HCT116 (cell line): Measurements from ENCODE around the gene DNASE1L3. TPM values are rescaled to one million over a fixed set of nuclear protein-coding genes. Genes with fewer than 3 reads are reported as not detected.
"Not testable (repeated sequence)": the region's sequence is repeated elsewhere in the genome, so short reads cannot be mapped to it uniquely, and the experiment has no call there.

Source experiments
- ATAC-seq: fragments of 200-7000 bp; cut with Tn5 transposase; 2 replicates; pipeline ENCODE4 v1.9.1; 2020; ENCODE audit warnings: mild to moderate bottlenecking, moderate library complexity
- BruUV-seq: library from RNA; stranded (reverse); fragments of 400-500 nt; replicated peaks from 2 replicates; lab custom pipeline; 2021; lab: Mats Ljungman, UMichigan
- CTCF ChIA-PET: fragments of 300-600 bp; sonication (Branson Sonifier 250); formaldehyde crosslinking; loops from one replicate; lab custom pipeline; 2021; ENCODE audit warnings: antibody characterized with exemption; lab: Charles Lee
- POLR2A ChIA-PET: fragments of 300-600, 350-600 bp; sonication (Branson Sonifier 250); formaldehyde crosslinking; loops from one replicate; lab custom pipeline; 2021; ENCODE audit warnings: antibody characterized with exemption; lab: Charles Lee
- RAD21 ChIA-PET, 2 experiments: fragments of 300-600 bp; sonication (Branson Sonifier 250); formaldehyde crosslinking; loops; one replicate each; lab custom pipeline; 2023; ENCODE audit warnings: low total read pairs in 2 of 2; ENCODE audit not compliant: uncharacterized antibody in 2 of 2, unreplicated experiment in 2 of 2, low non-redundant PET in 1 of 2; lab: Charles Lee
- DNase-seq: peaks from one replicate; pipeline ENCODE4 v3.0.0-alpha.2; 2010; ENCODE audit warnings: low read depth, low spot score
- H2AFZ ChIP-seq: fragments of 200-600 bp; shearing (Covaris generic), sonication (generic); 2 replicates; pipeline ENCODE4 v1.6.1; 2017; ENCODE audit warnings: low read depth, mixed run types, mixed read lengths, antibody characterized with exemption, low read length; ENCODE audit not compliant: poor library complexity, severe bottlenecking
- H3K27ac ChIP-seq: 2 replicates; pipeline ENCODE4 v1.5.1; 2012; ENCODE audit warnings: low read depth, low read length
- H3K27me3 ChIP-seq: fragments of 200-600 bp; sonication (generic); 2 replicates; pipeline ENCODE4 v1.6.1; 2016; ENCODE audit warnings: mixed run types, low read length, mixed read lengths; ENCODE audit not compliant: insufficient read depth
- H3K36me3 ChIP-seq, 2 experiments: fragments of 200-500 bp in 1 of 2; fragments of 200-600 bp in 1 of 2; sonication (Bioruptor generic) in 1 of 2; sonication (generic) in 1 of 2; 2 replicates each; pipeline versions ENCODE4 v1.5.1 to v1.6.1; 2014 to 2016; ENCODE audit warnings: low read length in 2 of 2, inconsistent platforms in 1 of 2, mixed read lengths in 1 of 2, mixed run types in 1 of 2; ENCODE audit not compliant: insufficient read depth in 2 of 2, control insufficient read depth in 1 of 2
- H3K4me1 ChIP-seq, 2 experiments: fragments of 200-600 bp in 1 of 2; sonication (generic) in 1 of 2; 2 replicates each; pipeline versions ENCODE4 v1.5.1 to v1.6.1; 2012 to 2017; ENCODE audit warnings: low read length in 2 of 2, inconsistent platforms in 1 of 2, mild to moderate bottlenecking in 1 of 2, mixed read lengths in 1 of 2, mixed run types in 1 of 2, moderate library complexity in 1 of 2; ENCODE audit not compliant: insufficient read depth in 2 of 2, control insufficient read depth in 1 of 2
- H3K4me2 ChIP-seq: fragments of 200-600 bp; sonication (generic); 2 replicates; pipeline ENCODE4 v1.6.1; 2017; ENCODE audit warnings: mixed run types, low read length, mixed read lengths
- H3K4me3 ChIP-seq, 2 experiments: fragments of 200-600 bp in 1 of 2; sonication (generic) in 1 of 2; replicated peaks in 1 of 2; 2 replicates each; pipeline ENCODE4 v1.5.1; 2011 to 2016; ENCODE audit warnings: low read length in 2 of 2, control low read depth in 1 of 2, low read depth in 1 of 2, mild to moderate bottlenecking in 1 of 2, mixed read lengths in 1 of 2, mixed run types in 1 of 2
- H3K79me2 ChIP-seq: fragments of 200-600 bp; sonication (generic); 2 replicates; pipeline ENCODE4 v1.6.1; 2017; ENCODE audit warnings: mild to moderate bottlenecking, mixed run types, low read length, moderate library complexity, mixed read lengths; ENCODE audit not compliant: insufficient read depth
- H3K9ac ChIP-seq: fragments of 200-600 bp; sonication (generic); 2 replicates; pipeline ENCODE4 v1.6.1; 2016; ENCODE audit warnings: low read length, mixed read lengths
- H3K9me2 ChIP-seq: fragments of 200-600 bp; sonication (generic), shearing (Covaris generic); 2 replicates; pipeline ENCODE4 v1.6.1; 2017; ENCODE audit warnings: mixed run types, mild to moderate bottlenecking, moderate library complexity; ENCODE audit not compliant: insufficient read depth
- H3K9me3 ChIP-seq, 2 experiments: fragments of 200-500 bp in 1 of 2; fragments of 200-600 bp in 1 of 2; sonication (Bioruptor generic) in 1 of 2; sonication (generic) in 1 of 2; 2 replicates each; pipeline ENCODE4 v1.6.1; 2014 to 2017; ENCODE audit warnings: low read length in 2 of 2, mixed read lengths in 2 of 2, inconsistent platforms in 1 of 2, low read depth in 1 of 2, mild to moderate bottlenecking in 1 of 2, mixed run types in 1 of 2, moderate library complexity in 1 of 2; ENCODE audit not compliant: control insufficient read depth in 1 of 2, insufficient read depth in 1 of 2
- H4K20me1 ChIP-seq: fragments of 200-600 bp; sonication (generic), shearing (Covaris generic); 2 replicates; pipeline ENCODE4 v1.6.1; 2017; ENCODE audit warnings: mixed run types, mild to moderate bottlenecking, moderate library complexity; ENCODE audit not compliant: insufficient read depth
- ELF1 ChIP-seq: IDR thresholded peaks from 2 replicates; pipeline ENCODE4 v1.6.1; 2012; ENCODE audit warnings: low read depth, borderline replicate concordance
- EZH2 ChIP-seq: fragments of 200-600 bp; sonication (generic); IDR thresholded peaks from 2 replicates; pipeline ENCODE4 v1.6.1; 2017; ENCODE audit warnings: antibody characterized with exemption, mixed run types
- JUND ChIP-seq: IDR thresholded peaks from 2 replicates; pipeline ENCODE4 v1.6.1; 2012
- SRF ChIP-seq: IDR thresholded peaks from 2 replicates; pipeline ENCODE4 v1.6.1; 2012; ENCODE audit warnings: low read depth
- ZNF274 ChIP-seq: fragments of 200-500 bp; sonication (Bioruptor generic); IDR thresholded peaks from 2 replicates; pipeline ENCODE4 v1.6.1; 2014; ENCODE audit warnings: mild to moderate bottlenecking, low read depth, low read length, inconsistent platforms
- intact Hi-C: fragments of 100-400 bp; cut with micrococcal nuclease; formaldehyde crosslinking; loops from 2 replicates; pipeline ENCODE4 v1.10.0; 2022
- total RNA-seq: library from RNA; stranded (reverse); gene quantifications from one replicate; pipeline ENCODE4 v1.2.1, GENCODE V29; 2021; ENCODE audit not compliant: unreplicated experiment
- TF ChIP-seq, protein P1 (sequence below): IDR thresholded peaks from 2 replicates; pipeline ENCODE4 v1.6.1; 2012
- TF ChIP-seq, protein P2 (sequence below): IDR thresholded peaks from 2 replicates; pipeline ENCODE4 v1.6.1; 2011; ENCODE audit warnings: mild to moderate bottlenecking, low read length, moderate library complexity; ENCODE audit not compliant: insufficient replicate concordance; ENCODE audit errors: extremely low read depth

DNASE1L3 gene
- total RNA-seq, 1 experiment from 2014 or later = not detected

DNA sequence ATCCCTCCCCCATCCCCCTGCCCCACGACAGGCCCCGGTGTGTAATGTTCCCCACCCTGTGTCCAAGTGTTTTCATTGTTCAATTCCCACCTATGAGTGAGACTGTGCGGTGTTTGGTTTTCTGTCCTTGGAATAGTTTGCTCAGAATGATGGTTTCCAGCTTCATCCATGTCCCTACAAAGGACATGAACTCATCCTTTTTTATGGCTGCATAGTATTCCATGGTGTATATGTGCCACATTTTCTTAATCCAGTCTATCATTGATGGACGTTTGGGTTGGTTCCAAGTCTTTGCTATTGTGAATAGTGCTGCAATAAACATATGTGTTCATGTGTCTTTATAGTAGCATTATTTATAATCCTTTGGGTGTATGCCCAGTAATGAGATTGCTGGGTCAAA, 32.1 kb upstream of the DNASE1L3 start:
- H3K27me3 ChIP-seq, ATAC-seq, H4K20me1 ChIP-seq, H3K9me2 ChIP-seq, RAD21 ChIA-PET, POLR2A ChIA-PET, H3K9me3 ChIP-seq, BruUV-seq, DNase-seq, H3K4me2 ChIP-seq, CTCF ChIA-PET, H3K4me3 ChIP-seq, H3K36me3 ChIP-seq, H3K9ac ChIP-seq, H3K27ac ChIP-seq, H2AFZ ChIP-seq, intact Hi-C loops: not testable (repeated sequence)
- peaks cover 4 to 13% of the 10 kb centered on the region in 2 experiments; a peak in 3 of 4 replicates for H3K4me1 ChIP-seq
- H3K79me2 ChIP-seq = peaks cover 12% of the 10 kb centered on the region; the same call in 1 of the 2 replicates

DNA sequence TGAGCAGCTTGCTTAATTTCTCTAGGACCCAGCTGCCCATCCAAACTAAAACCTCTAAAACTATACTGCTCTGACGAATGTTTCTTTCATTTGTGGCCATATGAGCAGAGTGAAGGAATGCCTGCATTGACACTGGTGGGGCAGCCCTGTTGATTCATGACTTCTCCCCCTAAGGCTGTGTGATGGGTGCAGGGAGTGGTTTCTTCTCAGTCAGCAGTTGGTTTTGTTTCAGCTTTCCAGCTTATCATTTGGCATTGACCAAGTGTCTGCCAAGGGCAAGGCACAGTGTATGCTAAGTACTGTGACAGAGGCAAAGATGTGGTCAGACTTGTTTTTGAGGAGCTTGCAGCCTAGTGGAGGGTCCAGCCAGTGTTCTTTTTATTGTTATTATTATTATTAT, 31.6 kb upstream of the DNASE1L3 start:
- TF ChIP-seq JUND = no peak
- no peak for TF ChIP-seq EZH2
- no peak for TF ChIP-seq ELF1
- no peak for TF ChIP-seq ZNF274
- TF ChIP-seq, protein P1, sequence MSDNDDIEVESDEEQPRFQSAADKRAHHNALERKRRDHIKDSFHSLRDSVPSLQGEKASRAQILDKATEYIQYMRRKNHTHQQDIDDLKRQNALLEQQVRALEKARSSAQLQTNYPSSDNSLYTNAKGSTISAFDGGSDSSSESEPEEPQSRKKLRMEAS = no peak
- TF ChIP-seq, protein P2, sequence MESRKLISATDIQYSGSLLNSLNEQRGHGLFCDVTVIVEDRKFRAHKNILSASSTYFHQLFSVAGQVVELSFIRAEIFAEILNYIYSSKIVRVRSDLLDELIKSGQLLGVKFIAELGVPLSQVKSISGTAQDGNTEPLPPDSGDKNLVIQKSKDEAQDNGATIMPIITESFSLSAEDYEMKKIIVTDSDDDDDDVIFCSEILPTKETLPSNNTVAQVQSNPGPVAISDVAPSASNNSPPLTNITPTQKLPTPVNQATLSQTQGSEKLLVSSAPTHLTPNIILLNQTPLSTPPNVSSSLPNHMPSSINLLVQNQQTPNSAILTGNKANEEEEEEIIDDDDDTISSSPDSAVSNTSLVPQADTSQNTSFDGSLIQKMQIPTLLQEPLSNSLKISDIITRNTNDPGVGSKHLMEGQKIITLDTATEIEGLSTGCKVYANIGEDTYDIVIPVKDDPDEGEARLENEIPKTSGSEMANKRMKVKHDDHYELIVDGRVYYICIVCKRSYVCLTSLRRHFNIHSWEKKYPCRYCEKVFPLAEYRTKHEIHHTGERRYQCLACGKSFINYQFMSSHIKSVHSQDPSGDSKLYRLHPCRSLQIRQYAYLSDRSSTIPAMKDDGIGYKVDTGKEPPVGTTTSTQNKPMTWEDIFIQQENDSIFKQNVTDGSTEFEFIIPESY = no peak
- TF ChIP-seq SRF = no peak
- intact Hi-C loops = no loop called here
- peaks cover 12% of the 10 kb centered on the region; the same call in 1 of the 2 replicates for H3K79me2 ChIP-seq
- no peak for ATAC-seq
- peaks cover 4 to 13% of the 10 kb centered on the region in 2 experiments; a peak in 3 of 4 replicates for H3K4me1 ChIP-seq
- CTCF ChIA-PET = no interaction called here
- H4K20me1 ChIP-seq = no peaks in the 10 kb centered on the region
- no peaks in the 10 kb centered on the region for H3K27me3 ChIP-seq
- H3K36me3 ChIP-seq = no peaks in the 10 kb centered on the region
- RAD21 ChIA-PET = no interaction called here
- H3K9ac ChIP-seq = no peak overlapping the region
- H3K4me3 ChIP-seq = no peak overlapping the region
- BruUV-seq = no TSS peak
- no peaks in the 10 kb centered on the region for H3K9me3 ChIP-seq
- no peak overlapping the region for H3K4me2 ChIP-seq
- H2AFZ ChIP-seq = no peak overlapping the region
- no peak overlapping the region for H3K27ac ChIP-seq
- no peaks in the 10 kb centered on the region for H3K9me2 ChIP-seq
- DNase-seq = no peak
- POLR2A ChIA-PET = no interaction called here
